ENCODE measurements around the gene CATSPER1. TPM values are rescaled to one million over a fixed set of nuclear protein-coding genes. Genes with fewer than 3 reads are reported as not detected.

The CATSPER1 gene
- 1.0 TPM for total RNA-seq

DNA sequence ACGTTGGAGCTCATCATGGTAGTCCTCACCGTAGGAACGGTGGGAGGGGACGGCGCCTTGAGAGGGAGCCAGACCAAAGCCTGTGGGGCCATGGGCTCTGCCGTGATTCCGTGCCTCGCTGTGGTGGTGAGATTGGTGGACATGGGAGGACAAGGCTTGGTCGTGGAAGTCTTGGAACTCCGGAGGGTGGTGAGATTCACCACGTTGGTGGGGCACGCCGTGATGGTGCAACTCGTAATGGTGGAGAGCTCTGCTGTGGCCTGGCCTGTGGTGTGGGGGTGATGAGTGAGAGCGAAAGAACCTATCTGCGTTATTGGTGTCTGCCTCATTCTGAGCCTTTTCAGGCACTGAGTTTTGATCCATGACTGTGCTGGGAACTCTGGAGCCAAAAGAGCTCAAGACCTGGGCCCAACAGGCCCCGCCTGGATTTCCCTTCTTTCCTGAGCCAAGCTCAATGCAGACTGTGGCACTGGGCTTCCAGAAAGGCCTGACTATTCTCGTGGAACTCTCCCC is at the start of gene CATSPER1:
TSS of gene CATSPER1 (minus strand) at position 463 of the 513 bp plus-strand sequence. CDS start at position 363, 100 bp downstream.
- H3K4me3 ChIP-seq (ENCODE audit: low read length), result no peak within 1 kb of the TSS
- peaks cover 5% of the 10 kb centered on the region for H3K27me3 ChIP-seq (ENCODE audit: insufficient read depth, low read length)
- peaks cover 19% of the 10 kb centered on the region for H3K4me1 ChIP-seq (ENCODE audit: insufficient read depth, low read length)
- H3K9me3 ChIP-seq (ENCODE audit: low read depth, low read length), result no peaks in the 10 kb centered on the region

DNA sequence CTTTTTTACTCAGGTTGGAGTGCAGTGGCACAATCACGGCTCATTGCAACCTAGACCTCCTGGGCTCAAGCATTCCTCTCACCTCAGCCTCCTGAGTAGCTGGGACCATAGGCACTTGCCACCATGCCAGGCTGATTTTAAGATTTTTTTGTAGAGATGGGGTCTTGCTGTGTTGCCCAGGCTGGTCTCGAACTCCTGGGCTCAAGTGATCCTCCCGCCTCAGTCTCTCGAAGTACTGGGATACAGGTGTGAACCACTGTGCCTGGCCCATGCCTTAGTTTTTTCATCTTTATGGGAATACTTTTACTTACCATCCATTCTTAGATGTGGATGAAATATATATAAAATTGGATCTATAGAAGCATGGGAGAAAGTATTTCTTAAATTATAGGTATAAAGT is 49.0 kb upstream of the CATSPER1 start:
- Histone ChIP-seq H3K9me3 (ENCODE audit: low read depth, low read length) (no peaks in the 10 kb centered on the region), H3K27me3 (ENCODE audit: insufficient read depth, low read length) (no peaks in the 10 kb centered on the region), H3K4me3 (ENCODE audit: low read length) (no peak overlapping the region), H3K4me1 (ENCODE audit: insufficient read depth, low read length) (peaks cover 56% of the 10 kb centered on the region)

GRCh38 chr11:66073669-66074068 is 47.4 kb upstream of the CATSPER1 start:
- peaks cover 51% of the 10 kb centered on the region for H3K4me1 ChIP-seq (ENCODE audit: insufficient read depth, low read length)
- H3K4me3 ChIP-seq (ENCODE audit: low read length), result no peak overlapping the region

GRCh38 chr11:66072518-66072917 is 46.2 kb upstream of the CATSPER1 start:
- H3K9me3 ChIP-seq (ENCODE audit: low read depth, low read length), result no peaks in the 10 kb centered on the region
- no peak overlapping the region for H3K4me3 ChIP-seq (ENCODE audit: low read length)
- peaks cover 50% of the 10 kb centered on the region for H3K4me1 ChIP-seq (ENCODE audit: insufficient read depth, low read length)
- H3K27me3 ChIP-seq (ENCODE audit: insufficient read depth, low read length), result no peaks in the 10 kb centered on the region

More at GRCh38 chr11:66073669-66074068, 47.4 kb upstream of the CATSPER1 start:
- no peaks in the 10 kb centered on the region for H3K9me3 ChIP-seq (ENCODE audit: low read depth, low read length)
- H3K27me3 ChIP-seq (ENCODE audit: insufficient read depth, low read length), result no peaks in the 10 kb centered on the region

DNA sequence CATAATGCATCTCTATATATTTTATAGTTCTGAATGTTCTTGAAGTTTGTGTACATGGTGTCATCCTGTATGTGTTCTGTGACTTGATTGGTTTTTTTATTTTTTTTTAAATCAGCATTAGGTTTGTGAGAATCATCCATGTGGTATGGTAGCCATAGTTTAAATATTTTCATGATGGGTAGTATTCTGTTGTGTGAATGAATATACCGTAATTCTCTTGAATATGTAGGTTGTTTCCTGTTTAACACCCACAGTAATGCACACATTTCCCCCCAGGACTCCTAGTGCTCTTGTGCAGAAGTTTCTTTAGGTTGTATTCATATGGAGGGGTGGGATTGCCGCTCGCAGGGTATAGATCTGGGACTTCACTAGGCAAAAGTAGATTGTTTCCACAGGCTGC is 45.8 kb upstream of the CATSPER1 start:
- Histone ChIP-seq H3K27me3 (ENCODE audit: insufficient read depth, low read length) (no peaks in the 10 kb centered on the region), H3K4me1 (ENCODE audit: insufficient read depth, low read length) (peaks cover 50% of the 10 kb centered on the region), H3K9me3 (ENCODE audit: low read depth, low read length) (no peaks in the 10 kb centered on the region), H3K4me3 (ENCODE audit: low read length) (peak overlapping the region; percentile 57)

DNA sequence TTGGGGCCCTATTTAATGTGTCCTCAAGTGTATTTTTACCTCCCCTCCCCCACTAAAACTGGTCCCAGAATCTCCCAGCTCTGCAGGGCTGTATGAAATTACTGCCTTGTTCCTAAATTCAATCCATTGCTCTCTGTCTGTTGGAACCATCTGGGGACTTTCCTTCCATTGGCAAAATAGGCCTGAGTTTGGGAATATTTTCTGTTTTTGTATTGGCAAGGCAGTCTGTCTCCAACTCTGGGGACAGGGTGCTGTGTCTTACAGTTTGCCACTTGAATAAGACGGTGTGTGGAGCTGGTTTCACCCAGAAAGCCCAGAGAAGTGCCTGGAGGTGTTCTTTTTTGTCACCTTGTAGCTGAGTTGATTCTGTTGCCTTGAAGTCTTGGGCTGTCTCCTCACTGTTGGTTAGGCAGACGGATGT is 45.1 kb upstream of the CATSPER1 start:
- H3K4me1 ChIP-seq (ENCODE audit: insufficient read depth, low read length), result peaks cover 54% of the 10 kb centered on the region
- H3K27me3 ChIP-seq (ENCODE audit: insufficient read depth, low read length), result no peaks in the 10 kb centered on the region
- no peaks in the 10 kb centered on the region for H3K9me3 ChIP-seq (ENCODE audit: low read depth, low read length)
- H3K4me3 ChIP-seq (ENCODE audit: low read length), result peak overlapping the region; percentile 57

DNA sequence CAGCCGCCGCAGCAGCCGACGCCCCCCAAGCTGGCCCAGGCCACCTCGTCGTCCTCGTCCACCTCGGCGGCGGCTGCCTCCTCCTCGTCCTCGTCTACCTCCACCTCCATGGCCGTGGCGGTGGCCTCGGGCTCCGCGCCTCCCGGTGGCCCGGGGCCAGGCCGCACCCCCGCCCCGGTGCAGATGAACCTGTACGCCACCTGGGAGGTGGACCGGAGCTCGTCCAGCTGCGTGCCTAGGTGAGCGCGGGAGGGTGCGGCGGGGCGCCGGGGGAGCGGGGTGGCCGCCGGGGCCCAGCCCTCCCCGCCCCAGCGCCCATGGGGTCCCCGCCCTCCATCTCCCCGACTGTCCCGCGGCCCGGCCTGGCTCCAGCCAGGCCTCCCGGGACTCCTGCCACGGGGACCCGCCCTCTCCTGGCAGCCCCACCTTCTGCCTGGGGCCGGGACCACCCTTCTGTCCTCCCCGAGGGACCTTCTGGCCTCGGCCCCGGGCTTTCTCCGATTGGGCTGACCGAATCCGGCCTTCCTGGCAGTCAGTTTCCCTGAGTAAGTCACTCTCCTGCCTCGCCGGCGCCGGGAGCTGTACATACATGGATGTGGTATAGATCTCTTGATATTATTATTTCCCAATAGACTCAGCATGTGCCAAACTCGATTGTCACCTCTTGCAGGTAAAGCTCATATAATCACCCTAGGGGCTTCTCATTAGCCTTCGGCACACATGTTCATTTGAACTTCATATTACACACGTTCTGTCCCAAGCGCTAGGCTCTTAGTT is 44.5 kb upstream of the CATSPER1 start:
- H3K9me3 ChIP-seq (ENCODE audit: low read depth, low read length), result no peaks in the 10 kb centered on the region
- peaks cover 59% of the 10 kb centered on the region for H3K4me1 ChIP-seq (ENCODE audit: insufficient read depth, low read length)
- peak overlapping the region; percentile 57 for H3K4me3 ChIP-seq (ENCODE audit: low read length)
- H3K27me3 ChIP-seq (ENCODE audit: insufficient read depth, low read length), result no peaks in the 10 kb centered on the region

DNA sequence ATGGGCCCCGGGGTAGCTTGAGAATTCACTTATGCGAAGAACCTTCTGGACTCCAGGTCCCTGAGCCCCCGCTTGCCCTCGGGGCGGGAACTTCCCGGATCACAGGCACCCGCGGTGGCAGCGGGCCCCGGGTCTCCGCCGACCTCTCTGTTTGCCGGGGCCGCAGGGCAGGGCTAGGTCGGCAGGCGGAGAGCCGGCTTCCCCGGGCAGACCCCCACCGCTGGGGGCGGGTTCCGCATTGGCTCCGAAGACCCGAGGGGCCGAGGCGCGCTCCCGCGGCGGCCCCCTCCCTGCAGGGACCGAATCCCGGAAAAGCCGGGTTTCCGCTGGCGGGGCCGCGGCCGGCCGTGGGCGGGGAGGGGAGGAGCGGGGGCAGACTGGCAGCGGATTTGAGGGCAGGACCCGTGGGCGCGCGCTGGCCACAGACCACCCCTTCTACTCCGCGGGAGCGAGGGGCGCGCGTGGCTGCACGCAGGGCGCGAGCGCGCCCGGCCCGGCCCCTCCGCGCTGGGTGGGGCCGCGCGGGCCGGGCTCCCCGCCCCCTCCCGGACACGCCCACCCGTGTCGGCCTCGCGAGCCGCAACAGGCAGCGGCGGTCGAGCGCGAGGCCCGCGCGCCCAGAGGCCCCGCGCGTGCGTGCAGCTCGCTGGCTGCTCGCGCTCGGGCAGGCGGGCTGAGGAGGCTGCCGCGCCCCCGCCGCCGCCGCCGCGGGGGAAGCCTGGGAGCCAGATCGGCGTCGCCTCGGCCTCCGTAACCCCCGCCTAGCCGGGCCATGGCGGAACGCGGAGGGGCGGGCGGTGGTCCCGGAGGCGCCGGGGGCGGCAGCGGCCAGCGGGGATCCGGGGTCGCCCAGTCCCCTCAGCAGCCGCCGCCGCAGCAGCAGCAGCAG is 43.7 kb upstream of the CATSPER1 start, which contains the start of gene PACS1:
TSS of gene PACS1 (plus strand) at position 558 of the 889 bp plus-strand sequence. CDS start at position 773, 215 bp downstream.
- no peaks in the 10 kb centered on the region for H3K9me3 ChIP-seq (ENCODE audit: low read depth, low read length)
- H3K27me3 ChIP-seq (ENCODE audit: insufficient read depth, low read length), result no peaks in the 10 kb centered on the region
- peak within 1 kb of the TSS; percentile 57 for H3K4me3 ChIP-seq (ENCODE audit: low read length)
- peaks cover 59% of the 10 kb centered on the region for H3K4me1 ChIP-seq (ENCODE audit: insufficient read depth, low read length)

DNA sequence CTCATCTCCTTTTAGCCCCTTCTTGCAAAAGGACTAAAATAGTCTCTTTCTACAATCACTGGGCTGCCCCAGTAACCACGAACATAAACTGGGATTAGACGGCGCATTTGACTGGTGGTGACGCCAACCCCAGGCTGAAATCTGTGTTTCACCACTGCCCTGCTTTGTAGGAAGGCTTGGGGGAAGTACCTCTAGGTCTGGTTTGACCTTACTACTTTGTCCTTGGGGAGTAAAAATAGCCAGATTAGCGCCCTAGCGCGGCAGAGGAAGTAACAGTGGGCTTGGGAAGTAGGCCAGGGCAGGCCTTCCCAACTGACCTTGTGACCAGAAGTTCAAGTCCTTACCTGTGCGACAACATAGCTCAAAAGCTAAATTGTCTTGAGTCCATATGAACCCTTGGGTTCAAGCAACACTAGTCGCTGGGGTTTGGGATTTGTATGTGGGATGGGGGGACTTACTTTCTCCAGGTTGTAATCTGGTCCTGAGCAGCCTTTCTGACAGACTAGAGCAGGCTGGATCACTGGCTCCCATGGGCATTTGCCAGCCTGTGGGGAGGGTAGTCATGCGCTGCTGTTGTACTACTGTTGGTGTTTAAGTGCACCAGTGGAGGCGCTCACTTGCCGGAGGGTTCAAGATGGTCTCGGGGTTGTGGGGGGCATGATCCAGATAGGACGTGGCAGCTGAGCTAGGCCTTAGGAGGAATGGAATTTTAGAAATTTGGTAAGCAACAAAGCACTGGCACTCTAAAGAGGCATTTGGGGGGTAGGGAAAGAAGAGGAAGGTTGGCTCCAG is 42.8 kb upstream of the CATSPER1 start:
- Histone ChIP-seq H3K27me3 (ENCODE audit: insufficient read depth, low read length) (no peaks in the 10 kb centered on the region), H3K4me3 (ENCODE audit: low read length) (peak overlapping the region; percentile 57), H3K4me1 (ENCODE audit: insufficient read depth, low read length) (peaks cover 59% of the 10 kb centered on the region), H3K9me3 (ENCODE audit: low read depth, low read length) (no peaks in the 10 kb centered on the region)

DNA sequence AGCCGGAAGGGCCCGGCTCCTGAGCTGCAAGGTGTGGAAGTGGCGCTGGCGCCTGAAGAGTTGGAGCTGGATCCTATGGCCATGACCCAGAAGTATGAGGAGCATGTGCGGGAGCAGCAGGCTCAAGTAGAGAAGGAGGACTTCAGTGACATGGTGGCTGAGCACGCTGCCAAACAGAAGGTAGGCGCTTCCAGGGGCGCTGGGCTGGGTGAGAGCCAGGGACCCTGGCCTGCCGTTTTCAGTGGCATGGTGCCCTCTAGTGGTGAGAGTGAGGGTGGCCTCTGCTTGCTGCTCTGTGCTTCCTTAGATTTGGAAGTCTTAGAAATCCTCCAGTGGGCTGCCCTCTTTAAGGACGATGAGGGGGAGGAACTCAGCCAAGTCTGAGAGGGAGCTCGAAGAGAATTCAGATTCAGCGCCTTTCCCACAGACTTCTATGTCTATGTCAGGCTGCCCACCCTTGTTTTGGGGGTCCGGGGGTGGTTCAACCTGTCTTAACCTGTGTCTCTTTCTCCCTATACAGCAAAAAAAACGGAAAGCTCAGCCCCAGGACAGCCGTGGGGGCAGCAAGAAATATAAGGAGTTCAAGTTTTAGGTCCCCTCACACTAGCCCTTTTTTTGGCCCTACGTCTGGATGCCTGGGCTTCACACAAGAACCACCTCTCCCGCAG is 42.0 kb upstream of the CATSPER1 start:
- Histone ChIP-seq H3K4me3 (ENCODE audit: low read length) (no peak overlapping the region), H3K27me3 (ENCODE audit: insufficient read depth, low read length) (no peaks in the 10 kb centered on the region), H3K4me1 (ENCODE audit: insufficient read depth, low read length) (peaks cover 62% of the 10 kb centered on the region), H3K9me3 (ENCODE audit: low read depth, low read length) (no peaks in the 10 kb centered on the region)

DNA sequence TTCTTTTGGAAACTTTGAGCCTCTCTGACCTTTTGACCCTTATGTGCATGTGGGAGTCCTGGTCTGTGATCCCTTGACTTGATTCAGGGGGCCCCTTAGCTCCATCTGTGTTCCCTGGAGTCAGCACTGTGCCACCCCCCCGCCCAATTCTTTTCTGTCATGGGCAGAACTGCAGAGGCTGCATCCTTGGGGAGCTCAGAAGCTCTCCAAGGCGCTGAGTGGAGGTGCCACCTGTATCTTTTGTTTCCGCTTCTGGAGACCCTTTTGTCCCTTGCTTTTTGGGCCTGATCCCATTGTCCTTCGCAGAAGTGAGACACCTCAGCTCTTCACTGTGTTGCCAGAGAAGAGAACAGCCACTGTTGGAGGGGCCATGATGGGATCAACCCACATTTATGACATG is 41.4 kb upstream of the CATSPER1 start:
- Histone ChIP-seq H3K27me3 (ENCODE audit: insufficient read depth, low read length) (no peaks in the 10 kb centered on the region), H3K9me3 (ENCODE audit: low read depth, low read length) (no peaks in the 10 kb centered on the region), H3K4me1 (ENCODE audit: insufficient read depth, low read length) (peaks cover 56% of the 10 kb centered on the region), H3K4me3 (ENCODE audit: low read length) (no peak overlapping the region)

DNA sequence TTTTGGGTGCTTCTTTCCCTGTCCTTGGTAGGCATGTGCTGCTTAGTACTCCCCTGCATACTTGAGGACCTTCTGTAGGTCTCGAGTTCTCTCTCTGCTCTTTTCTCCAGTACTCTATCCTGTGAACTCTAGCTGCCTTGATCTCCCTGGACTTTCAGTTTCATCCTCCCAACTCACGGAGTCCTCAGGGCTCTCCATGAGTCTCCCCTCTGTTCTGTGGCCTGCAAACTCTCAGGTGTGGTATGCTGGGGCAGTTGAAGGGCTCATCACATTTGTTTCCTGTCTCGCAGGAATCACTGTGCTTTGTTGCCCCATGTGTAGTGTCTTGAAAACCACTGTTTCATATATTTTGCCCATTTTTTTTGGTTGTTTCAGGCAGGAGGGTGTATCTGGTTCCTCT is 40.5 kb upstream of the CATSPER1 start:
- no peaks in the 10 kb centered on the region for H3K27me3 ChIP-seq (ENCODE audit: insufficient read depth, low read length)

GRCh38 chr11:66064571-66064970 is 38.3 kb upstream of the CATSPER1 start:
- Histone ChIP-seq H3K4me3 (ENCODE audit: low read length) (no peak overlapping the region), H3K4me1 (ENCODE audit: insufficient read depth, low read length) (peaks cover 38% of the 10 kb centered on the region)

More for the DNA sequence above, 40.5 kb upstream of the CATSPER1 start:
- Histone ChIP-seq H3K9me3 (ENCODE audit: low read depth, low read length) (no peaks in the 10 kb centered on the region), H3K4me3 (ENCODE audit: low read length) (no peak overlapping the region), H3K4me1 (ENCODE audit: insufficient read depth, low read length) (peaks cover 48% of the 10 kb centered on the region)

GRCh38 chr11:66063900-66064299 is 37.6 kb upstream of the CATSPER1 start:
- peaks cover 31% of the 10 kb centered on the region for H3K4me1 ChIP-seq (ENCODE audit: insufficient read depth, low read length)
- no peak overlapping the region for H3K4me3 ChIP-seq (ENCODE audit: low read length)
- H3K9me3 ChIP-seq (ENCODE audit: low read depth, low read length), result no peaks in the 10 kb centered on the region
- H3K27me3 ChIP-seq (ENCODE audit: insufficient read depth, low read length), result no peaks in the 10 kb centered on the region

More at GRCh38 chr11:66064571-66064970, 38.3 kb upstream of the CATSPER1 start:
- Histone ChIP-seq H3K27me3 (ENCODE audit: insufficient read depth, low read length) (no peaks in the 10 kb centered on the region), H3K9me3 (ENCODE audit: low read depth, low read length) (no peaks in the 10 kb centered on the region)
